Stimulated activated CD4-positive, alpha-beta T cell treated with anti-CD3 and anti-CD28 coated beads, TNF-alpha, amount 100 ng/mL, for 48 hours (primary cell): ENCODE data around the gene GZMB.
"Not testable (repeated sequence)": the region's sequence is repeated elsewhere in the genome, so short reads cannot be mapped to it uniquely, and the experiment has no call there.

ENCODE experiments used
- DNase-seq, 3 donors: peaks; one replicate each; pipeline ENCODE4 v3.0.0-alpha.2; 2020; ENCODE audit warnings: low read depth in 3 of 3

Gene GZMB

GRCh38 chr14:24631749-24632335 is 2.1 kb downstream of the GZMB start:
- DNase-seq = no peak

- DNase-seq = no peak
Measured at GRCh38 chr14:24630872-24631477, 3.0 kb downstream of the GZMB start.

DNA sequence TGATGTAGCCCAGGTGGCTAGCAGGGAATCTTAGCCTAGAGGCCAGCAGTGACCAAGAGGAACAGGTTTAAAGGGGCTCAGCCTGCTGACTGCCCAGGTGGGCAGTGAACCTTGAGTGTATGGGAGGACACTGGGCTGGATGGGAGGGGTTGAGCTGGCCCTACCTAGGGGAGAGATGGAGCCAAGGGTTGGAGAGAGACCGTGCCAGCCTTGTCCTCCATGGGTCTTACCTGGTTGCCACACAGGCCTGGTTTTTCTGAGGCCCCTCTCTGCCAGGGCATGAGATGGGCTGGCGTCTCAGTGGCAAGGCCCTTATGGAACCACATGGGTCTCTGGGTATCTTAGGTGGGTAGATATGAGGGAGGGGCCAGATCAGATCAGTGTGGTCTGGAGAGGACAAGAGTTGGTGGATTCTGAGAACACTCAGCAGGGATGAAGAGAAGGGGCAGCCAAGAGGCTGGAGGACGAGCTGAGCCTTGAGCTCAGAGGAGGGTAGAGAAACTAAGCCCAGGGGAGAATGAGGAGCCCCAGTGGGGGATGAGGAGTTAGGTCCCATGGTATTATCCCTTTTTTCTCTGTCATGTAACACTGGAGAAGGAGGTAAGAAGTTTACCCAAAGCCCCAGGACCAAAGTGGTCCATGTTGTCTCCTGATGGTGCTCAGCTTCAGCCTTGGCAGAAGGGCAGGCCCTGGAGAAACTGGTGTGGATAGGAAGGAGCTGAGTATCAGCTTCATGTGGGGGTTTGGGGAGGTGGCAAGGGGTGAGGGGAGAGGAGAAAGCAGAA is 3.7 kb downstream of the GZMB start:
- no peak for DNase-seq

- no peak for DNase-seq
Measured at GRCh38 chr14:24629521-24629920, 4.5 kb downstream of the GZMB start.

GRCh38 chr14:24613747-24614146 is 20.2 kb downstream of the GZMB start:
- DNase-seq = no peak

DNA sequence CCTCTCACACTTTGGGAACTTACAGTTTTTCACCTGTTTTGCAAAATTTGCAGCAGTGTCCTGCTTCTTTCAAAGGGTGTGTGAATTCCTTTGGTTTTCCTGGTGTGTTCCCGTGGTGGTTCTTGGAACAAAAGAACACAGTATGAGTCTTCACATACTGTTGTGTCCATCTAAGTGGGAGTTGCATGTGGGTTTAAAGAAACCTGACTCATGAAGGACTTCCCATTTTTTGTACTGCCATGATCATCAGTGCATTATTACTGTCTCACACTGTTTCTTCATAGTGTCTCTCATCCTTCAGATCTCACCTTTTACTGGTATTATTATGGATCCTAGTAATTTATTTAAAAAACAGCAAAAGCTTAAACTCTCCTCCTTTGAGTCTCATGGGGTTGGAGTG is 20.7 kb downstream of the GZMB start:
- no peak for DNase-seq

- no peak for DNase-seq
Measured at GRCh38 chr14:24612196-24612595, 21.8 kb downstream of the GZMB start.

DNA sequence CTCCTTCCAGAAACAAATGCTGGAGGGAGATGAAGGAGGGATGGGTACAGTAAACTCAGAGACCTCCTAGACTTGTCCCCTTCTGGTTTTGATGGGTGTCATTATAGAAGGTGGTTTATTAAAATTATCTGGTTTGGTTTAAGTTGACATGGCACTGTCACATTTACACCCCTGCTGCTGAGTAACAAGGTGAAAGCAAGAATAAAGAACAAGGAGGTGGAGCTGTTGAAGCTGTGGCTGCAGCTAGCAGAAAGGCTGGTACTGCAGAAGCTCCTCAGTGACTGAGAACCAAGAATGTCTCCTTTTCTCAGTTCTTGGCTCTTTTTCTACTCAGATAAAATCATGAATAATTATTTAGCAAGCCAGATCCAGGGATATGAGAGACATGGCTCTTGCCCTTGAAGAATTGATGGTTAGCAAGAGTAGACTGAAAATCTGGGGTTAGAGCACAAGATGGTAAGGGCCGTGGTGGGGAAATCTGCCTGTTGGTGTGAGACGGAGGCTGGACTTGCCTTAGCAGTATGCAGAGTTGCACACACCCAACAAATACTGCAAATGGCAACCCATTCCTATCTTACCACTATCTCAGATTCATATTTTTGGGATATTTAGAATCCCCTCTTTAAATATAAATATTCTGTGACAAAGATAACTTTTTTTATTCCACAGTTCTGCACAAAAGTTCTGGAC is 24.2 kb downstream of the GZMB start, which contains the start of gene GZMH:
Gene GZMH, minus strand, starts transcription at position 31 of the 690 bp plus-strand sequence. CDS start 72 bp downstream, outside the sequence.
- DNase-seq = no peak

DNA sequence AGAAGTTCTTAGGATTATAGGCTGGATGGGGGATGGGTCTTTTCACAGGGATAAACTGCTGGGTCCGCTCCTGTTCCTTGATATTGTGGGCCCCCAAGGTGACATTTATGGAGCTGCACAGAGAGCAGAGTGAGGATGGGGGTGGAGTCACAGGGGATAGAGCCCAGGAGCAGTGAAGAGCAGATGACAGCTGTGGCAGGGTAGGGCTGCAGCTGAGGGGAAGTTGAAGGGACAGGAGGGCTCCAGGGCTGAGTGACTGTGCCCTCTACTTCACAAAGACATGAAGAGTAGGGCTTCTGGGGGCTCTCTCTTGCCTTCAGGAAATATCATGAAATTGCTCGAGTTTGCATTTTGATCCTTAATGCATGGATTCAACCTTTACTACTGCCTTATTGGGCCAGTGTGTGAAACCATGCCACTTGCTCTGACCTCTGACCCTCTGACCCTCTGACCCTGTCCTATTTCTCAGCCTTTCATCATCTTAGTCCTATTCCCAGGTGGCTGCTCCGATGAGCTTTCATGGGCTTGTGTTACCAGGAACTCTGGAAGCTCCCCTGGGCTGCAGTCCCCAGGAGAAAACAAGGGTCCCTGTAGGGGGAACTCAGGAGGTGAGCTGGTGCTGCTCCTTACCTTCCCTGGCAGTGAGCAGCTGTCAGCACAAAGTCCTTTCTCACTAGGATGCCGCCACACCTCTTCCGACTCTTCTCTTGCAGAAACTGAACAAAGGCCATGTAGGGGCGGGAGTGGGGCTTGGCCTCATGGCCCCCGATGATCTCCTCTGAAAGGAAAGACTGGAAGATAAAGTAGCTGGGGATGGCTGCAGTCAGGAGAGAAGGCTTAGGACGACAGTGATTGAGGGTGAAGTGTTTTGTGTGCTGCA is 26.1 kb downstream of the GZMB start:
- DNase-seq = no peak

DNA sequence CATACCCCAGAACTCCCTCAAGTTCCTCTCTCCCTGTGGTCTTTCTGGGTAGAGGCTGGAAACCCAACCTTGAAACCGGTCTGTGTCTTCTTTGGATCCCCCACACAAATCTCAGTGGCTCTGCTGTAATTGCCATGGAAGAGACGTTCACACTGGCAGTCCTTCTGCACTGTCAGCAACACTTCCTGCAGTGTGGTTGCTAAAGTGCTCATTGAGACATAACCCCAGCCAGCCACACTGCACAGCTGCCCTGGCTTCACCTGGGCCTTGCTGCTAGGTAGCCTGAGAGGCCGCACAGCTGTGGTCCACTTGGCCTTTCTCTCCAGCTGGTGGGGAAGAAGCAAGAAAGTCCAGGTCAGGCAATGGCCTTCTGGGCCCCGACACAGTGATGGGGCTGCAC is 26.9 kb downstream of the GZMB start:
- no peak for DNase-seq

DNA sequence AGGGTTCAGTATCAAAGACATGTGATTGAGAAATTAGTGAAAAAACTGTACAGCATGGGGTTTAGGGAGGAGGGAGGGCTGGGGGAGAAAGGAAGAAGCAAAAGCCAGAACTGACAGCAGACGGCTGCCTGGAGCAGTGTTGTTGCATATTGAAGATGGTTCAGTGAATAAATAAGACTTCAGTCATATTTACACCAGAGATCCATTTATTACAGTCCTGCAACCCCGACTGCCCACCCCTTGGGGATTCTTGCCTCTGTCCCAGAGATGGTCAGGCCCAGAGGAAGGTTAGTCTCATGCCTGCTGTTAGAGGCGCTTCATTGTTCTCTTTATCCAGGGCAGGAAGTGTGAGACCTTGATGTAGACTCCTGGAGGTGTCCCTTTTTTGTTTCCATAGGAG is 27.7 kb downstream of the GZMB start:
- DNase-seq = no peak

DNA sequence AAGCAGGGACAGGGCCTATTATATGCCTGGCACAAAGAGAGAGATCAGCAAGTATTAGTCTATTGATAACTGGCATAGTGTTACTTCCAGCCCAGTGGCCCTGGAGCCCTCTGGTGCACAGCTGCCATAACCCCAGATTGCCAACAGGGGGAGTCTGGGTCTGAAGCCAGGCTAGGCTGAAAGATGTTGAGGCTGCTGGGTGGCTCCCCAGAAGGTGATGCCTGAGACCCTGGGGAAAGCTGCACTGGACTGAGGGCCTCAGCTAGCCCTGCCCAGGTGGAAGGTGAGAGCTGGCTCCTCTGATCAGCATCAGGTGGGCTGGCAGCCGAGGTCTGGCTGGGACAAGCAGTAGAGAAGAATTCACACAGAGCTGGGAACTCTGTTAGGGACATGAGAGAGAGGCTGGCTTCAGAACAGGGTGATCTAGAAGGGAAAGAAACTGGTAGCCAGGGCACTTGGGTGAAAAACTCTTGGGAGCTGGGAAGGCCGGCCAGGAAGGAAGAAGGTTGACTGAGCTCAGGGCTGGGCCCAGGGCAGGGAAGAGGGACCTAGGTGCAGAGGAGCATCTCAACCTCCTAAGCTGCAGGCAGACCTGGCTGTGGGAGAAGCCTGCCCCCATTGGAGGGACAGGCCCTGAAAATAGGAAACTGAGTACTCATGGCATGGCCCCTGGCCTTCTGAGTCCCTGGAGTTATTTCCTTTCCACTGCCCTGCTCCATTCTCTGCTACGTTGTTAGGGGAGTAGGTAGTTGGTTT is 28.4 kb downstream of the GZMB start:
- peak; percentile 52 to 63 (median 52) for DNase-seq

GRCh38 chr14:24597403-24597802 is 36.6 kb downstream of the GZMB start:
- no peak for DNase-seq

DNA sequence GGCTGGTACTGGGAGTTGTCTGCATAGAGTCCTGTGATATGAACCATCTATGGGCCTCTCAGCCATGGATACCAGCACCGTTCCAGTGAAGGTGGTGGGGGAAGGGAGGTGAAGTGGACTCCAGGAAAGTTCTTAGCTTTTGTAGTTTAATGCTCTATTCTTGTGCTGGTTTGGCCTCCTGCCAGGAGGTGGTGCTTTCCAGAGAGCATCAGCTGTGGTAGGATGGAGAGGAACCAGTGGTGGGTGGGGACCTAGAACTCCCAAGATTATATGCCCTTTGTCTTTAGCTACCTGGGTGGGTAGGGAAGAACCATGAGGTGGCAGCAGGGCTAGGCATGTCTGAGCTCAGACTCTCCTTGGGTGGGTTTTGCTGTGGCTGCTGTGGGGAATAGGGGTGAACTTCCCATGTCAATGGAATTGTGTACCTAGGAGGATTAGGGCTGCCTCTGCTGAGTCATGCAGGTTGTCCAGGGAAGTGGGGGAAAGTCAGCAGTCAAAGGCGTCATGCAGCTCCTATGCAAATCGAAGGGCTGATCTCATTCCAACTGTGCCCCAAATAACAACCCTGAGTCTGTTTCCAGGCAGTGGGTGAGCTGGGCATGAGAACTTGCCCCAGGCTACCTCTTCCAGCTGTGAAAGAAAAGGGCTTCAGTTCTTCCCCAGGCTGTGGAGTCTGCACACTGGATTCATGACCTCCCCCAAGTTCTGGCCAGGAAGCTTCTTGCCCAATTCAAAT is 38.7 kb downstream of the GZMB start:
- no peak for DNase-seq

DNA sequence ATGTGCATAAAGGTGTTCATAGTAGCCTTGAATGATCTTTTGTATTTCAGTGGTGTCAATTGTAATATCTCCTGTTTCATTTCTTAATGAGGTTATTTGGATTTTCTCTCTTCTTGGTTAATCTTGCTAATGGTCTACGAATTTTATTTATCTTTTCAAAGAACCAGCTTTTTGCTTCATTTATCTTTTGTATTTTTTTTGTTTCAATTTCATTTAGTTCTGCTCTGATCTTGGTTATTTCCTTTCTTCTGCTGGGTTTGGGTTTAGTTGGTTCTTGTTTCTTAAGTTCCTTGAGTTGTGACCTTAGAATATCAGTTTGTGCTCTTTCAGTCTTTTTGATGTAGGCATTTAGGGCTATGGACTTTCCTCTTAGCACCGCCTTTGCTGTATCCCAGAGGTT is 43.0 kb downstream of the GZMB start:
- DNase-seq = not testable (repeated sequence)

DNA sequence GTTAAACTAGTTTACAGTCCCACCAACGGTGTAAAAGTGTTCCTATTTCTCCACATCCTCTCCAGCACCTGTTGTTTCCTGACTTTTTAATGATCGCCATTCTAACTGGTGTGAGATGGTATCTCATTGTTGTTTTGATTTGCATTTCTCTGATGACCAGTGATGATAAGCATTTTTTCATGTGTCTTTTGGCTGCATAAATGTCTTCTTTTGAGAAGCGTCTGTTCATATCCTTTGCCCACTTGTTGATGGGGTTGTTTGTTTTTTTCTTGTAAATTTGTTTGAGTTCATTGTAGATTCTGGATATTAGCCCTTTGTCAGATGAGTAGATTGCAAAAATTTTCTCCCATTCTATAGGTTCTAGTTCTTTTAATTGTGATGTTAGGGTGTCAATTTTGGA is 49.6 kb downstream of the GZMB start:
- DNase-seq = not testable (repeated sequence)
